CD8-positive, alpha-beta memory T cell (primary cell): ENCODE data around the gene ZCCHC14. TPM values are rescaled to one million over a fixed set of nuclear protein-coding genes. Genes with fewer than 3 reads are reported as not detected.

Source experiments
- CTCF ChIA-PET: fragments of 350-600 bp; sonication (Branson Sonifier 250); formaldehyde crosslinking; loops from one replicate; lab custom pipeline; 2021; ENCODE audit warnings: antibody characterized with exemption; lab: Charles Lee
- POLR2A ChIA-PET: fragments of 350-600 bp; sonication (Branson Sonifier 250); formaldehyde crosslinking; loops from one replicate; lab custom pipeline; 2021; ENCODE audit warnings: antibody characterized with exemption; lab: Charles Lee
- DNase-seq, 5 donors: peaks; one replicate each; pipeline versions ENCODE4 v3.0.0 to v3.0.0-alpha.2; 2020 to 2022; ENCODE audit warnings: mixed read lengths in 1 of 5
- H3K27ac ChIP-seq: one replicate; pipeline ENCODE4 v1.7.0; 2013; ENCODE audit warnings: low read depth, mild to moderate bottlenecking, low read length, moderate library complexity
- H3K27me3 ChIP-seq: 2 replicates; pipeline ENCODE4 v1.7.0; 2013; ENCODE audit warnings: low read length, mild to moderate bottlenecking; ENCODE audit not compliant: insufficient read depth, poor library complexity, severe bottlenecking
- H3K36me3 ChIP-seq: 2 replicates; pipeline ENCODE4 v1.7.0; 2013; ENCODE audit warnings: mild to moderate bottlenecking, low read length, moderate library complexity; ENCODE audit not compliant: insufficient read depth
- H3K4me1 ChIP-seq: 2 replicates; pipeline ENCODE4 v1.7.0; 2013; ENCODE audit warnings: mild to moderate bottlenecking, low read length, moderate library complexity; ENCODE audit not compliant: insufficient read depth
- H3K4me3 ChIP-seq: 2 replicates; pipeline ENCODE4 v1.7.0; 2013; ENCODE audit warnings: mild to moderate bottlenecking, low read length
- H3K9me3 ChIP-seq: 2 replicates; pipeline ENCODE4 v1.7.0; 2013; ENCODE audit warnings: mild to moderate bottlenecking, low read length
- H3K27ac Mint-ChIP-seq, 8 donors: one replicate each; pipeline ENCODE4 v1.8.0; 2020 to 2021; ENCODE audit warnings: mixed read lengths in 8 of 8, mild to moderate bottlenecking in 6 of 8, inconsistent platforms in 3 of 8, moderate library complexity in 3 of 8
- H3K27me3 Mint-ChIP-seq, 2 donors: one replicate each; pipeline ENCODE4 v1.8.0; 2020 to 2021; ENCODE audit warnings: mixed read lengths in 2 of 2, mild to moderate bottlenecking in 1 of 2, moderate library complexity in 1 of 2
- H3K36me3 Mint-ChIP-seq, 3 donors: one replicate each; pipeline ENCODE4 v1.8.0; 2020 to 2021; ENCODE audit warnings: mixed read lengths in 3 of 3, inconsistent platforms in 1 of 3, mild to moderate bottlenecking in 1 of 3
- H3K4me1 Mint-ChIP-seq, 3 donors: one replicate each; pipeline ENCODE4 v1.8.0; 2020 to 2021; ENCODE audit warnings: mixed read lengths in 3 of 3, inconsistent platforms in 1 of 3, mild to moderate bottlenecking in 1 of 3
- H3K4me3 Mint-ChIP-seq, 7 donors: one replicate each; pipeline ENCODE4 v1.8.0; 2020 to 2021; ENCODE audit warnings: mixed read lengths in 7 of 7, mild to moderate bottlenecking in 6 of 7, moderate library complexity in 4 of 7, inconsistent platforms in 2 of 7
- H3K9me3 Mint-ChIP-seq, 5 donors: one replicate each; pipeline ENCODE4 v1.8.0; 2020 to 2022; ENCODE audit warnings: mixed read lengths in 5 of 5, mild to moderate bottlenecking in 3 of 5, moderate library complexity in 2 of 5, inconsistent platforms in 1 of 5
- polyA plus RNA-seq: library from polyadenylated mRNA; unstranded; fragments of 300-500 nt; fragmentation: Illumina TruSeq; gene quantifications from one replicate; pipeline ENCODE4 v1.2.3, GENCODE V29; 2021
- total RNA-seq, 2 experiments: library from RNA; stranded (reverse); gene quantifications; one replicate each; pipeline ENCODE4 v1.2.3, GENCODE V29; 2021

The ZCCHC14 gene
- total and polyA plus RNA-seq, 3 experiments from 2014 or later, result 0.77 to 6.2 (median 6.1) TPM

GRCh38 chr16:87374313-87374712 lies 118.5 kb downstream of the ZCCHC14 start:
- Mint-ChIP-seq H3K4me1 (peaks cover 33 to 68% (median 40%) of the 10 kb centered on the region in 3 donors), H3K27ac (peak overlapping the region in 1 of 8 donors; percentile 23), H3K36me3 (peaks cover 0 to 38% (median 5%) of the 10 kb centered on the region in 3 donors), H3K27me3 (peaks cover 0 to 2% of the 10 kb centered on the region in 2 donors), H3K9me3 (no peaks in the 10 kb centered on the region), H3K4me3 (no peak overlapping the region)
- DNase-seq, result peak in 1 of 5 donors; percentile 3
- Histone ChIP-seq H3K4me3 (no peak overlapping the region), H3K36me3 (no peaks in the 10 kb centered on the region), H3K27me3 (no peaks in the 10 kb centered on the region), H3K27ac (no peak overlapping the region), H3K4me1 (no peaks in the 10 kb centered on the region), H3K9me3 (no peaks in the 10 kb centered on the region)
- POLR2A ChIA-PET, result interaction anchor here (0.5 kb wide), 1 partner anchor 390 kb away, joined by 3 read pairs; no protein-coding TSS in a partner anchor
- CTCF ChIA-PET, result interaction anchor here (1.3 to 1.4 kb wide), 2 partner anchors 10 to 12 kb away, joined by 3 read pairs; partner anchors contain the start of gene FBXO31

GRCh38 chr16:87372305-87372704 lies 120.5 kb downstream of the ZCCHC14 start:
- Histone ChIP-seq H3K27ac (no peak overlapping the region), H3K9me3 (no peaks in the 10 kb centered on the region), H3K36me3 (no peaks in the 10 kb centered on the region), H3K4me1 (no peaks in the 10 kb centered on the region), H3K27me3 (no peaks in the 10 kb centered on the region), H3K4me3 (no peak overlapping the region)
- H3K4me3 Mint-ChIP-seq, result no peak overlapping the region
- no peaks in the 10 kb centered on the region for H3K9me3 Mint-ChIP-seq
- ChIA-PET CTCF (no interaction called here), POLR2A (no interaction called here)
- peaks cover 0 to 38% (median 5%) of the 10 kb centered on the region in 3 donors for H3K36me3 Mint-ChIP-seq
- H3K27me3 Mint-ChIP-seq, result no peaks in the 10 kb centered on the region
- H3K4me1 Mint-ChIP-seq, result peaks cover 45 to 74% (median 49%) of the 10 kb centered on the region in 3 donors
- H3K27ac Mint-ChIP-seq, result no peak overlapping the region
- DNase-seq, result peak in 1 of 5 donors; percentile 3

GRCh38 chr16:87371261-87371866 lies 121.5 kb downstream of the ZCCHC14 start:
- Histone ChIP-seq H3K27me3 (no peaks in the 10 kb centered on the region), H3K4me3 (no peak overlapping the region), H3K9me3 (no peaks in the 10 kb centered on the region), H3K4me1 (no peaks in the 10 kb centered on the region), H3K27ac (no peak overlapping the region), H3K36me3 (no peaks in the 10 kb centered on the region)
- H3K4me3 Mint-ChIP-seq, result no peak overlapping the region
- no peaks in the 10 kb centered on the region for H3K9me3 Mint-ChIP-seq
- no peaks in the 10 kb centered on the region for H3K27me3 Mint-ChIP-seq
- DNase-seq, result peak in 1 of 5 donors; percentile 35
- POLR2A ChIA-PET, result no interaction called here
- H3K4me1 Mint-ChIP-seq, result peaks cover 41 to 72% (median 45%) of the 10 kb centered on the region in 3 donors
- peak overlapping the region in 4 of 8 donors; percentile 12 to 60 (median 34) for H3K27ac Mint-ChIP-seq
- CTCF ChIA-PET, result no interaction called here
- peaks cover 0 to 36% (median 3%) of the 10 kb centered on the region in 3 donors for H3K36me3 Mint-ChIP-seq

- no peak overlapping the region for H3K4me3 ChIP-seq
- H3K4me1 Mint-ChIP-seq, result peaks cover 40 to 75% (median 46%) of the 10 kb centered on the region in 3 donors
- no peaks in the 10 kb centered on the region for H3K9me3 Mint-ChIP-seq
- no peaks in the 10 kb centered on the region for H3K27me3 Mint-ChIP-seq
- H3K4me1 ChIP-seq, result no peaks in the 10 kb centered on the region
- H3K4me3 Mint-ChIP-seq, result peak overlapping the region in 1 of 7 donors; percentile 27
- peak in 1 of 5 donors; percentile 37 for DNase-seq
- ChIA-PET POLR2A (no interaction called here), CTCF (no interaction called here)
- H3K36me3 Mint-ChIP-seq, result peaks cover 0 to 39% (median 3%) of the 10 kb centered on the region in 3 donors
- H3K27ac ChIP-seq, result no peak overlapping the region
- H3K27ac Mint-ChIP-seq, result peak overlapping the region in 1 of 8 donors; percentile 38
- H3K9me3 ChIP-seq, result no peaks in the 10 kb centered on the region
- H3K36me3 ChIP-seq, result no peaks in the 10 kb centered on the region
- no peaks in the 10 kb centered on the region for H3K27me3 ChIP-seq
These were observed 122.8 kb downstream of the ZCCHC14 start for GRCh38 chr16:87369796-87370719.

- peak overlapping the region in 2 of 8 donors; percentile 19 to 25 for H3K27ac Mint-ChIP-seq
- H3K4me1 ChIP-seq, result no peaks in the 10 kb centered on the region
- no peaks in the 10 kb centered on the region for H3K27me3 Mint-ChIP-seq
- no peaks in the 10 kb centered on the region for H3K36me3 ChIP-seq
- POLR2A ChIA-PET, result no interaction called here
- peaks cover 39 to 80% (median 54%) of the 10 kb centered on the region in 3 donors for H3K4me1 Mint-ChIP-seq
- H3K9me3 ChIP-seq, result no peaks in the 10 kb centered on the region
- peak in 1 of 5 donors; percentile 9 for DNase-seq
- no peaks in the 10 kb centered on the region for H3K27me3 ChIP-seq
- H3K36me3 Mint-ChIP-seq, result peaks cover 0 to 44% (median 4%) of the 10 kb centered on the region in 3 donors
- peak overlapping the region in 1 of 7 donors; percentile 59 for H3K4me3 Mint-ChIP-seq
- no peak overlapping the region for H3K4me3 ChIP-seq
- CTCF ChIA-PET, result no interaction called here
- no peaks in the 10 kb centered on the region for H3K9me3 Mint-ChIP-seq
- no peak overlapping the region for H3K27ac ChIP-seq
These were observed 123.6 kb downstream of the ZCCHC14 start for GRCh38 chr16:87369117-87369765.

GRCh38 chr16:87368029-87368770 lies 124.6 kb downstream of the ZCCHC14 start:
- DNase-seq, result no peak
- CTCF ChIA-PET, result no interaction called here
- Histone ChIP-seq H3K4me1 (no peaks in the 10 kb centered on the region), H3K27ac (no peak overlapping the region), H3K9me3 (no peaks in the 10 kb centered on the region), H3K36me3 (no peaks in the 10 kb centered on the region), H3K4me3 (no peak overlapping the region), H3K27me3 (no peaks in the 10 kb centered on the region)
- POLR2A ChIA-PET, result no interaction called here
- H3K4me3 Mint-ChIP-seq, result no peak overlapping the region
- peak overlapping the region in 4 of 8 donors; percentile 63 to 66 (median 64) for H3K27ac Mint-ChIP-seq
- no peaks in the 10 kb centered on the region for H3K9me3 Mint-ChIP-seq
- peaks cover 0 to 44% (median 6%) of the 10 kb centered on the region in 3 donors for H3K36me3 Mint-ChIP-seq
- H3K4me1 Mint-ChIP-seq, result peaks cover 38 to 80% (median 53%) of the 10 kb centered on the region in 3 donors
- no peaks in the 10 kb centered on the region for H3K27me3 Mint-ChIP-seq

- Histone ChIP-seq H3K4me3 (no peak overlapping the region), H3K9me3 (no peaks in the 10 kb centered on the region), H3K27ac (no peak overlapping the region), H3K27me3 (no peaks in the 10 kb centered on the region), H3K36me3 (no peaks in the 10 kb centered on the region), H3K4me1 (no peaks in the 10 kb centered on the region)
- Mint-ChIP-seq H3K4me1 (peaks cover 38 to 80% (median 53%) of the 10 kb centered on the region in 3 donors), H3K36me3 (peaks cover 0 to 50% (median 6%) of the 10 kb centered on the region in 3 donors), H3K9me3 (no peaks in the 10 kb centered on the region), H3K27ac (peak overlapping the region in 1 of 8 donors; percentile 39), H3K4me3 (no peak overlapping the region), H3K27me3 (no peaks in the 10 kb centered on the region)
- ChIA-PET CTCF (no interaction called here), POLR2A (no interaction called here)
- DNase-seq, result no peak
These were observed 125.3 kb downstream of the ZCCHC14 start for GRCh38 chr16:87367529-87367928.
